GM12878 (cell line): ENCODE results near the gene TEX10. TPM values are rescaled to one million over a fixed set of nuclear protein-coding genes. Genes with fewer than 3 reads are reported as not detected.

ENCODE experiments used
- ATAC-seq: fragments of 200-7000 bp; cut with Tn5 transposase; 3 replicates; pipeline ENCODE4 v1.9.1; 2020; ENCODE audit warnings: mild to moderate bottlenecking, moderate library complexity
- BruUV-seq: library from RNA; stranded (reverse); fragments of 400-500 nt; replicated peaks from 2 replicates; lab custom pipeline; 2021; lab: Mats Ljungman, UMichigan
- CTCF ChIA-PET: fragments of 300-600 bp; sonication (Branson Sonifier 250); formaldehyde crosslinking; extraction: SDS; loops from one replicate; lab custom pipeline; 2021; ENCODE audit warnings: inconsistent platforms; lab: Yijun Ruan, JAX
- POLR2A ChIA-PET: fragments of 350-600 bp; formaldehyde crosslinking; extraction: SDS; loops from one replicate; lab custom pipeline; 2021; ENCODE audit warnings: inconsistent platforms; lab: Charles Lee
- RAD21 ChIA-PET: fragments of 300-600 bp; sonication (Branson Sonifier 250); formaldehyde crosslinking; loops from one replicate; lab custom pipeline; 2023; ENCODE audit warnings: antibody characterized with exemption; ENCODE audit not compliant: unreplicated experiment; lab: Charles Lee
- SMC1A ChIA-PET: fragments of 300-600 bp; sonication (Branson Sonifier 250); formaldehyde crosslinking; loops from one replicate; lab custom pipeline; 2023; ENCODE audit not compliant: unreplicated experiment, uncharacterized antibody; lab: Charles Lee
- DNase-seq: peaks from one replicate; pipeline ENCODE4 v3.0.0-alpha.2; 2011; ENCODE audit warnings: low read depth, low spot score
- FAIRE-seq: peaks from 3 replicates; lab custom pipeline; 2011; peaks lifted over from hg19 to GRCh38; lab: Jason Lieb, UNC
- H2AFZ ChIP-seq: 2 replicates; pipeline ENCODE4 v1.6.0; 2011; ENCODE audit warnings: low read depth, low read length, control low read depth; ENCODE audit not compliant: control insufficient read depth
- H3K27ac ChIP-seq: 2 replicates; pipeline ENCODE4 v1.5.1; 2011; ENCODE audit warnings: control low read depth; ENCODE audit not compliant: control insufficient read depth, insufficient read depth
- H3K27me3 ChIP-seq, 2 experiments: replicated peaks in 1 of 2; 2 replicates each; pipeline versions ENCODE4 v1.6.0 to v1.6.1; 2011; ENCODE audit warnings: low read length in 1 of 2; ENCODE audit not compliant: control insufficient read depth in 2 of 2, insufficient read depth in 2 of 2
- H3K36me3 ChIP-seq, 2 experiments: 2 replicates each; pipeline ENCODE4 v1.5.1; 2011; ENCODE audit warnings: low read length in 1 of 2; ENCODE audit not compliant: control insufficient read depth in 2 of 2, insufficient read depth in 2 of 2
- H3K4me1 ChIP-seq: 2 replicates; pipeline ENCODE4 v1.6.1; 2011; ENCODE audit warnings: mild to moderate bottlenecking, low read length, moderate library complexity, mixed read lengths; ENCODE audit not compliant: control insufficient read depth, insufficient read depth
- H3K4me2 ChIP-seq: 2 replicates; pipeline ENCODE4 v1.6.0; 2011; ENCODE audit warnings: control low read depth; ENCODE audit not compliant: control insufficient read depth, insufficient read depth
- H3K4me3 ChIP-seq: fragments of 200-600 bp; sonication (generic); 2 replicates; pipeline ENCODE4 v1.5.1; 2016
- H3K79me2 ChIP-seq: 2 replicates; pipeline ENCODE4 v1.6.0; 2011; ENCODE audit warnings: low read length; ENCODE audit not compliant: control insufficient read depth, insufficient read depth
- H3K9ac ChIP-seq: 2 replicates; pipeline ENCODE4 v1.8.0; 2011; ENCODE audit warnings: low read length, control low read depth, mixed read lengths; ENCODE audit not compliant: control insufficient read depth, insufficient read depth
- H3K9me3 ChIP-seq: replicated peaks from 3 replicates; pipeline ENCODE4 v1.5.1; 2011; ENCODE audit warnings: mild to moderate bottlenecking, low read length; ENCODE audit not compliant: control insufficient read depth, insufficient read depth
- H4K20me1 ChIP-seq: 2 replicates; pipeline ENCODE4 v1.6.0; 2011; ENCODE audit not compliant: control insufficient read depth, insufficient read depth
- CREB1 ChIP-seq: IDR thresholded peaks from 2 replicates; pipeline ENCODE4 v1.6.1; 2012; ENCODE audit warnings: low read depth, mild to moderate bottlenecking, inconsistent platforms
- CREM ChIP-seq: IDR thresholded peaks from 2 replicates; pipeline ENCODE4 v1.6.1; 2014; ENCODE audit warnings: antibody characterized with exemption, low read depth
- KLF5 ChIP-seq: fragments of 450-650 bp; IDR thresholded peaks from 2 replicates; pipeline ENCODE4 v1.6.1; 2014; ENCODE audit warnings: mild to moderate bottlenecking; ENCODE audit not compliant: partially characterized antibody
- MTA2 ChIP-seq: fragments of 450-650 bp; IDR thresholded peaks from 2 replicates; pipeline ENCODE4 v1.6.1; 2016; ENCODE audit warnings: low read depth, mild to moderate bottlenecking, moderate library complexity
- RAD51 ChIP-seq: fragments of 450-650 bp; IDR thresholded peaks from 2 replicates; pipeline ENCODE4 v1.6.1; 2016; ENCODE audit warnings: moderate library complexity, mild to moderate bottlenecking, inconsistent platforms
- RFX5 ChIP-seq: IDR thresholded peaks from 2 replicates; pipeline ENCODE4 v1.6.1; 2011; ENCODE audit warnings: low read depth, low read length, improper control_type of control experiment
- SIX5 ChIP-seq: IDR thresholded peaks from 2 replicates; pipeline ENCODE4 v1.6.1; 2011; ENCODE audit warnings: mild to moderate bottlenecking, low read depth, low read length, moderate library complexity; ENCODE audit not compliant: severe bottlenecking
- SKIL ChIP-seq: fragments of 450-650 bp; IDR thresholded peaks from 2 replicates; pipeline ENCODE4 v1.6.1; 2017; ENCODE audit warnings: mild to moderate bottlenecking, low read depth, inconsistent platforms; ENCODE audit not compliant: poor library complexity, severe bottlenecking
- WGBS: methylation state at CpG from one replicate; pipeline ENCODE4 v1.1.6; 2016; ENCODE audit warnings: low lambda C conversion rate; ENCODE audit not compliant: insufficient replicate concordance, insufficient coverage; ENCODE audit errors: missing lambda C conversion rate; 5-methylcytosine and 5-hydroxymethylcytosine counted together
- in situ Hi-C: fragments of 300-500 bp; cut with MboI; formaldehyde crosslinking; loops from 9 replicates; pipeline ENCODE4 v1.14.3; 2018; ENCODE audit warnings: mixed read lengths
- intact Hi-C: fragments of 100-400 bp; cut with micrococcal nuclease; formaldehyde crosslinking; loops from one replicate; pipeline ENCODE4 v1.14.2; 2022; ENCODE audit not compliant: unreplicated experiment
- polyA plus RNA-seq, 11 experiments: library from polyadenylated mRNA; depleted of rRNA in 4 of 11; unstranded in 6 of 11; stranded (reverse) in 5 of 11; fragments of >200 nt; fragmentation: Nextera tagmentation in 4 of 11; fragmentation: Illumina TruSeq in 1 of 11; extraction: Ambion mirVana in 4 of 11; extraction: Trizol in 1 of 11; gene quantifications; 1 replicate in 1 of 11; 2 replicates in 10 of 11; pipeline versions ENCODE4 v1.2.1 to v1.2.3, GENCODE V29; 2011 to 2016; ENCODE audit warnings: inconsistent platforms in 2 of 11, missing spikeins in 2 of 11, low read depth in 1 of 11
- total RNA-seq, 4 experiments: library from RNA; depleted of rRNA in 3 of 4; stranded (reverse); fragments of >200 nt in 3 of 4; fragmentation: Illumina TruSeq in 1 of 4; extraction: Trizol in 1 of 4; gene quantifications; 2 replicates each; pipeline versions ENCODE4 v1.2.1 to v1.2.3, GENCODE V29; 2013 to 2021
- TF ChIP-seq, protein P1 (sequence below): IDR thresholded peaks from 2 replicates; pipeline ENCODE4 v1.6.1; 2011; ENCODE audit warnings: borderline replicate concordance, low read depth, mild to moderate bottlenecking, moderate library complexity, low read length; ENCODE audit not compliant: insufficient read depth, poor library complexity, severe bottlenecking

The TEX10 gene
- total and polyA plus RNA-seq, 10 of the 15 experiments (the other 5 are each of a cell fraction or from before 2014, with no cell fraction given): 17.4 to 46.6 (median 36.2) TPM

GRCh38 chr9:100357501-100357900 is 4.8 kb upstream of the TEX10 start:
- ChIA-PET SMC1A (interaction anchor here (0.7 to 1.5 kb wide), 6 partner anchors 14 to 80 kb away, joined by 3 read pairs; no protein-coding TSS in a partner anchor), CTCF (interaction anchor here (0.6 to 1.0 kb wide), 3 partner anchors 29 to 194 kb away, joined by 3 to 4 read pairs (median 4); no protein-coding TSS in a partner anchor), RAD21 (interaction anchor here (0.8 kb wide), 1 partner anchor 20 kb away, joined by 3 read pairs; no protein-coding TSS in a partner anchor), POLR2A (interaction anchor here (0.6 kb wide), 1 partner anchor 49 kb away, joined by 5 read pairs; no protein-coding TSS in a partner anchor)
- FAIRE-seq: no peak
- intact Hi-C loops: no loop called here
- Histone ChIP-seq H3K4me3 (no peak overlapping the region), H3K9me3 (no peaks in the 10 kb centered on the region; the same call in 1 of the 3 replicates), H3K27ac (no peak overlapping the region), H4K20me1 (no peaks in the 10 kb centered on the region), H2AFZ (no peak overlapping the region), H3K4me1 (peaks cover 8% of the 10 kb centered on the region; the same call in 1 of the 2 replicates), H3K79me2 (peaks cover 12% of the 10 kb centered on the region), H3K36me3 (no peaks in the 10 kb centered on the region), H3K4me2 (no peak overlapping the region), H3K27me3 (no peaks in the 10 kb centered on the region), H3K9ac (no peak overlapping the region)
- no peak for DNase-seq
- 60% methylated on average over 1 of the region's 1 CpG for WGBS
- in situ Hi-C loops: no loop called here
- ATAC-seq: no peak
- no peak for TF ChIP-seq KLF5
- BruUV-seq: no TSS peak

GRCh38 chr9:100355561-100355960 is 2.8 kb upstream of the TEX10 start:
- H3K27me3 ChIP-seq: no peaks in the 10 kb centered on the region
- intact Hi-C loops (no loop called here), in situ Hi-C loops (no loop called here)
- H3K27ac ChIP-seq: no peak overlapping the region
- FAIRE-seq (no peak), ATAC-seq (no peak), DNase-seq (no peak)
- ChIA-PET RAD21 (no interaction called here), SMC1A (interaction anchor here (1.3 to 2.0 kb wide), 3 partner anchors 13 to 82 kb away, joined by 3 to 5 read pairs (median 3); no protein-coding TSS in a partner anchor), CTCF (interaction anchor here (1.5 to 2.2 kb wide), 2 partner anchors 30 to 83 kb away, joined by 4 to 6 read pairs; no protein-coding TSS in a partner anchor), POLR2A (no interaction called here)
- H3K79me2 ChIP-seq: peaks cover 30% of the 10 kb centered on the region
- no peak overlapping the region for H2AFZ ChIP-seq
- H3K4me3 ChIP-seq: no peak overlapping the region
- H4K20me1 ChIP-seq: no peaks in the 10 kb centered on the region
- peaks cover 8% of the 10 kb centered on the region for H3K4me1 ChIP-seq
- H3K4me2 ChIP-seq: no peak overlapping the region
- no peaks in the 10 kb centered on the region; the same call in 1 of the 3 replicates for H3K9me3 ChIP-seq
- H3K9ac ChIP-seq: no peak overlapping the region
- H3K36me3 ChIP-seq: no peaks in the 10 kb centered on the region
- no TSS peak for BruUV-seq
- WGBS: 50% methylated on average over 2 of the region's 2 CpGs
- TF ChIP-seq KLF5 (no peak), RAD51 (no peak), SIX5 (no peak), MTA2 (no peak), SKIL (no peak), CREM (0 out of 2 replicates have a peak, but pooled peaks have one; percentile 40), RFX5 (peak; percentile 56; the same call in 1 of the 2 replicates), CREB1 (peak; percentile 64)
- TF ChIP-seq, protein P1, sequence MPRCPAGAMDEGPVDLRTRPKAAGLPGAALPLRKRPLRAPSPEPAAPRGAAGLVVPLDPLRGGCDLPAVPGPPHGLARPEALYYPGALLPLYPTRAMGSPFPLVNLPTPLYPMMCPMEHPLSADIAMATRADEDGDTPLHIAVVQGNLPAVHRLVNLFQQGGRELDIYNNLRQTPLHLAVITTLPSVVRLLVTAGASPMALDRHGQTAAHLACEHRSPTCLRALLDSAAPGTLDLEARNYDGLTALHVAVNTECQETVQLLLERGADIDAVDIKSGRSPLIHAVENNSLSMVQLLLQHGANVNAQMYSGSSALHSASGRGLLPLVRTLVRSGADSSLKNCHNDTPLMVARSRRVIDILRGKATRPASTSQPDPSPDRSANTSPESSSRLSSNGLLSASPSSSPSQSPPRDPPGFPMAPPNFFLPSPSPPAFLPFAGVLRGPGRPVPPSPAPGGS: no peak
